HEK293 (cell line): Measurements from ENCODE around the gene PCSK2.

Source experiments
- CTCF ChIA-PET: fragments of 350-600 bp; formaldehyde crosslinking; extraction: SDS; loops from one replicate; lab custom pipeline; 2021; ENCODE audit warnings: antibody characterized with exemption; lab: Yijun Ruan, JAX
- POLR2A ChIA-PET: fragments of 300-600 bp; formaldehyde crosslinking; extraction: SDS; loops from one replicate; lab custom pipeline; 2020; ENCODE audit warnings: antibody characterized with exemption, inconsistent platforms; lab: Yijun Ruan, JAX
- H3K27ac ChIP-seq: fragments of 200-500 bp; sonication (Bioruptor generic); 2 replicates; pipeline ENCODE4 v1.5.1; 2014; ENCODE audit warnings: low read depth, low read length, control low read depth, inconsistent platforms; ENCODE audit errors: extremely low read depth
- H3K36me3 ChIP-seq, 2 experiments: fragments of 200-500 bp in 1 of 2; sonication (Bioruptor generic) in 1 of 2; 1 replicate in 1 of 2; 2 replicates in 1 of 2; pipeline ENCODE4 v1.5.1; 2014 to 2017; ENCODE audit warnings: inconsistent platforms in 2 of 2, low read length in 2 of 2; ENCODE audit not compliant: control insufficient read depth in 2 of 2, insufficient read depth in 1 of 2
- H3K4me1 ChIP-seq: fragments of 200-500 bp; sonication (Bioruptor generic); 2 replicates; pipeline ENCODE4 v1.5.1; 2014; ENCODE audit warnings: mild to moderate bottlenecking, low read length, inconsistent platforms; ENCODE audit not compliant: control insufficient read depth, insufficient read depth
- H3K4me3 ChIP-seq: 2 replicates; pipeline ENCODE4 v1.5.1; 2011; ENCODE audit warnings: low read depth, mild to moderate bottlenecking, control low read depth, low read length, moderate library complexity
- H3K9me3 ChIP-seq: fragments of 200-500 bp; sonication (Bioruptor generic); 2 replicates; pipeline ENCODE4 v1.5.1; 2014; ENCODE audit warnings: low read depth, low read length, inconsistent platforms; ENCODE audit not compliant: control insufficient read depth, insufficient read depth
- ATF2 ChIP-seq: fragments of 450-650 bp; formaldehyde crosslinking; IDR thresholded peaks from 2 replicates; pipeline ENCODE4 v1.5.1; 2016; ENCODE audit warnings: missing biosample characterization, missing genetic modification characterization, low read depth
- HOXC10 ChIP-seq: sonication (generic); formaldehyde crosslinking; IDR thresholded peaks from 2 replicates; pipeline ENCODE4 v1.8.1; 2023; ENCODE audit warnings: mild to moderate bottlenecking, missing genetic modification reagents
- HOXD13 ChIP-seq: sonication (generic); formaldehyde crosslinking; IDR thresholded peaks from 2 replicates; pipeline ENCODE4 v1.8.0; 2022; ENCODE audit warnings: missing genetic modification reagents, borderline replicate concordance
- KLF16 ChIP-seq: fragments of 450-650 bp; formaldehyde crosslinking; IDR thresholded peaks from 2 replicates; pipeline ENCODE4 v1.5.1; 2017; ENCODE audit warnings: missing biosample characterization, missing genetic modification characterization
- OSR2 ChIP-seq: fragments of 450-650 bp; formaldehyde crosslinking; IDR thresholded peaks from 2 replicates; pipeline ENCODE4 v1.5.1; 2016; ENCODE audit warnings: missing biosample characterization, missing genetic modification characterization
- OVOL3 ChIP-seq: fragments of 450-650 bp; formaldehyde crosslinking; IDR thresholded peaks from 2 replicates; pipeline ENCODE4 v1.5.1; 2016; ENCODE audit warnings: missing biosample characterization, missing genetic modification characterization
- ZBTB20 ChIP-seq: fragments of 450-650 bp; formaldehyde crosslinking; IDR thresholded peaks from 2 replicates; pipeline ENCODE4 v1.5.1; 2016; ENCODE audit warnings: missing biosample characterization, missing genetic modification characterization
- ZBTB7A ChIP-seq: fragments of 450-650 bp; formaldehyde crosslinking; IDR thresholded peaks from 2 replicates; pipeline ENCODE4 v1.5.1; 2016; ENCODE audit warnings: low read depth, missing biosample characterization, missing genetic modification characterization
- ZEB2 ChIP-seq: fragments of 450-650 bp; formaldehyde crosslinking; IDR thresholded peaks from 2 replicates; pipeline ENCODE4 v1.5.1; 2016; ENCODE audit warnings: missing biosample characterization, missing genetic modification characterization
- ZNF121 ChIP-seq: fragments of 450-650 bp; formaldehyde crosslinking; IDR thresholded peaks from 2 replicates; pipeline ENCODE4 v1.5.1; 2016; ENCODE audit warnings: missing biosample characterization, missing genetic modification characterization
- ZNF133 ChIP-seq: fragments of 450-650 bp; formaldehyde crosslinking; IDR thresholded peaks from 2 replicates; pipeline ENCODE4 v1.5.1; 2016; ENCODE audit warnings: missing biosample characterization, missing genetic modification characterization
- ZNF174 ChIP-seq: fragments of 450-650 bp; formaldehyde crosslinking; IDR thresholded peaks from 2 replicates; pipeline ENCODE4 v1.5.0; 2017; ENCODE audit warnings: missing biosample characterization, mild to moderate bottlenecking, missing genetic modification characterization
- ZNF175 ChIP-seq: fragments of 450-650 bp; formaldehyde crosslinking; IDR thresholded peaks from 2 replicates; pipeline ENCODE4 v1.5.1; 2016; ENCODE audit warnings: missing biosample characterization, missing genetic modification characterization
- ZNF292 ChIP-seq: fragments of 450-650 bp; formaldehyde crosslinking; IDR thresholded peaks from 2 replicates; pipeline ENCODE4 v1.5.1; 2016; ENCODE audit warnings: low read depth, missing biosample characterization, missing genetic modification characterization, borderline replicate concordance
- ZNF335 ChIP-seq: fragments of 450-650 bp; formaldehyde crosslinking; conservative IDR thresholded peaks from 2 replicates; pipeline ENCODE4 v1.5.1; 2016; ENCODE audit warnings: missing biosample characterization, missing genetic modification characterization
- ZNF391 ChIP-seq: fragments of 450-650 bp; formaldehyde crosslinking; IDR thresholded peaks from 2 replicates; pipeline ENCODE4 v1.5.1; 2016; ENCODE audit warnings: low read depth, missing biosample characterization, missing genetic modification characterization, borderline replicate concordance
- ZNF394 ChIP-seq: fragments of 450-650 bp; formaldehyde crosslinking; IDR thresholded peaks from 2 replicates; pipeline ENCODE4 v1.5.1; 2016; ENCODE audit warnings: missing biosample characterization, missing genetic modification characterization, mild to moderate bottlenecking, moderate library complexity, borderline replicate concordance
- ZNF473 ChIP-seq: fragments of 450-650 bp; formaldehyde crosslinking; IDR thresholded peaks from 2 replicates; pipeline ENCODE4 v1.5.1; 2017; ENCODE audit warnings: missing biosample characterization, missing genetic modification characterization
- ZNF510 ChIP-seq: fragments of 450-650 bp; formaldehyde crosslinking; IDR thresholded peaks from 2 replicates; pipeline ENCODE4 v1.5.1; 2018; ENCODE audit warnings: mild to moderate bottlenecking, missing genetic modification characterization, missing biosample characterization; ENCODE audit not compliant: insufficient replicate concordance
- ZNF514 ChIP-seq: fragments of 450-650 bp; formaldehyde crosslinking; IDR thresholded peaks from 2 replicates; pipeline ENCODE4 v1.5.1; 2016; ENCODE audit warnings: missing biosample characterization, missing genetic modification characterization
- ZNF624 ChIP-seq: fragments of 450-650 bp; formaldehyde crosslinking; IDR thresholded peaks from 2 replicates; pipeline ENCODE4 v1.5.1; 2017; ENCODE audit warnings: missing biosample characterization, missing genetic modification characterization
- ZNF626 ChIP-seq: fragments of 450-650 bp; sonication (Bioruptor Pico); formaldehyde crosslinking; IDR thresholded peaks from 2 replicates; pipeline ENCODE4 v1.5.1; 2018; ENCODE audit warnings: missing biosample characterization, missing genetic modification characterization, inconsistent platforms
- ZNF645 ChIP-seq: fragments of 450-650 bp; formaldehyde crosslinking; IDR thresholded peaks from 2 replicates; pipeline ENCODE4; 2016; ENCODE audit warnings: missing biosample characterization, missing genetic modification characterization
- ZNF658 ChIP-seq: fragments of 450-650 bp; formaldehyde crosslinking; IDR thresholded peaks from 2 replicates; pipeline ENCODE4; 2016; ENCODE audit warnings: missing biosample characterization, missing genetic modification characterization
- ZNF777 ChIP-seq: fragments of 450-650 bp; formaldehyde crosslinking; IDR thresholded peaks from 2 replicates; pipeline ENCODE4 v1.5.1; 2017; ENCODE audit warnings: missing biosample characterization, missing genetic modification characterization, borderline replicate concordance
- TF ChIP-seq, protein P1 (sequence below): fragments of 450-650 bp; formaldehyde crosslinking; IDR thresholded peaks from 2 replicates; pipeline ENCODE4 v1.5.1; 2016; ENCODE audit warnings: missing biosample characterization, missing genetic modification characterization
- TF ChIP-seq, protein P2 (sequence below): fragments of 450-650 bp; formaldehyde crosslinking; IDR thresholded peaks from 2 replicates; pipeline ENCODE4 v1.5.1; 2016; ENCODE audit warnings: missing biosample characterization, missing genetic modification characterization

The PCSK2 gene

GRCh38 chr20:17530716-17531664 lies 304.1 kb downstream of the PCSK2 start, which contains the start of gene BFSP1 (continued):
- TF ChIP-seq ZNF626 (tag by site-specific recombination) = no peak
- TF ChIP-seq ATF2 (tag by site-specific recombination) = peak; percentile 95
- TF ChIP-seq ZNF394 (tag by site-specific recombination) = peak; percentile 26; the same call in 1 of the 2 replicates
- TF ChIP-seq KLF16 (tag by site-specific recombination) = no peak
- TF ChIP-seq, protein P1, sequence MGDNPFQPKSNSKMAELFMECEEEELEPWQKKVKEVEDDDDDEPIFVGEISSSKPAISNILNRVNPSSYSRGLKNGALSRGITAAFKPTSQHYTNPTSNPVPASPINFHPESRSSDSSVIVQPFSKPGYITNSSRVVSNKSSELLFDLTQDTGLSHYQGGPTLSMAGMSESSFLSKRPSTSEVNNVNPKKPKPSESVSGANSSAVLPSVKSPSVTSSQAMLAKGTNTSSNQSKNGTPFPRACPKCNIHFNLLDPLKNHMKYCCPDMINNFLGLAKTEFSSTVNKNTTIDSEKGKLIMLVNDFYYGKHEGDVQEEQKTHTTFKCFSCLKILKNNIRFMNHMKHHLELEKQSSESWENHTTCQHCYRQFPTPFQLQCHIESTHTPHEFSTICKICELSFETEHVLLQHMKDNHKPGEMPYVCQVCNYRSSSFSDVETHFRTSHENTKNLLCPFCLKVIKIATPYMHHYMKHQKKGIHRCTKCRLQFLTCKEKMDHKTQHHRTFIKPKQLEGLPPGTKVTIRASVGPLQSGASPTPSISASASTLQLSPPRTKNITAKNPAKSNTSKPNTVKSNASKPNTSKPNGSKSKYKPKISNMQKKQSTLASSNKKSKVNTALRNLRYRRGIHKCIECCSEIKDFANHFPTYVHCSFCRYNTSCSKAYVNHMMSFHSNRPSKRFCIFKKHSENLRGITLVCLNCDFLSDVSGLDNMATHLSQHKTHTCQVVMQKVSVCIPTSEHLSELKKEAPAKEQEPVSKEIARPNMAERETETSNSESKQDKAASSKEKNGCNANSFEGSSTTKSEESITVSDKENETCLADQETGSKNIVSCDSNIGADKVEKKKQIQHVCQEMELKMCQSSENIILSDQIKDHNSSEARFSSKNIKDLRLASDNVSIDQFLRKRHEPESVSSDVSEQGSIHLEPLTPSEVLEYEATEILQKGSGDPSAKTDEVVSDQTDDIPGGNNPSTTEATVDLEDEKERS = no peak
- TF ChIP-seq ZNF658 = no peak
- no peak for TF ChIP-seq OVOL3 (tag by site-specific recombination)
- TF ChIP-seq ZNF510 = no peak
- no peak for TF ChIP-seq ZNF121 (tag by site-specific recombination)
- TF ChIP-seq HOXD13 = peak; percentile 45; the same call in 1 of the 2 replicates
- TF ChIP-seq ZEB2 = peak; percentile 60
- no peak for TF ChIP-seq ZBTB7A
- TF ChIP-seq ZNF391 (tag by site-specific recombination) = peak; percentile 54; the same call in 1 of the 2 replicates
- TF ChIP-seq ZNF473 (tag by site-specific recombination) = no peak
- no peak for TF ChIP-seq HOXC10 (CRISPR knock-in tag)
- TF ChIP-seq ZNF292 = no peak
- TF ChIP-seq ZNF133 (tag by site-specific recombination) = no peak
- TF ChIP-seq ZNF514 (tag by site-specific recombination) = no peak
- no peak for TF ChIP-seq ZNF777 (tag by site-specific recombination)
- TF ChIP-seq ZNF645 (tag by site-specific recombination) = no peak

DNA sequence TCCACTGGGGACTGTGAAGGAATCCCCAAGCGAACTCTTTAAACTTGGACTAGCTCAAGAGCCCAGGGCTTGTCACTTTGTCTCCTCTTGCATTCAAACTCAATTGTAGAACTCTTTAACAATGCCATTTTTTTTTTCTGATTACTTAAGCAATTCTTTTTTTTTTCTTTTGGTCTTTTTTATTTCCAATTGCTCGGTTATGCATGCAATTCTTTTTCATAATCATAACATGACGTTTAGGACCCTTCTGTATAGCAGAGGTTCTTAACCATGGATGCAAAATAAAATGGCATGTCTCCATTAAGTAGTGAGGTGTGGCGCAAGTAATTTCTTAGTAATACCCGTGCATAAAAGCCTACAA lies 304.8 kb downstream of the PCSK2 start:
- H3K4me3 ChIP-seq = peak overlapping the region; percentile 51
- peak overlapping the region; percentile 90 for H3K27ac ChIP-seq
- ChIA-PET POLR2A (interaction anchor here (1.0 to 2.2 kb wide), 5 partner anchors 26 to 150 kb away, joined by 3 to 12 read pairs (median 5); partner anchors contain the start of genes DSTN and RRBP1), CTCF (interaction anchor here (0.8 to 1.5 kb wide), 3 partner anchors 86 to 464 kb away, joined by 4 to 6 read pairs (median 4); no protein-coding TSS in a partner anchor)
- no peaks in the 10 kb centered on the region for H3K36me3 ChIP-seq
- TF ChIP-seq ZNF624 (tag by site-specific recombination) = no peak
- peak; percentile 13; the same call in 1 of the 2 replicates for TF ChIP-seq ZBTB20 (tag by site-specific recombination)
- no peak for TF ChIP-seq OSR2 (tag by site-specific recombination)
- TF ChIP-seq, protein P2, sequence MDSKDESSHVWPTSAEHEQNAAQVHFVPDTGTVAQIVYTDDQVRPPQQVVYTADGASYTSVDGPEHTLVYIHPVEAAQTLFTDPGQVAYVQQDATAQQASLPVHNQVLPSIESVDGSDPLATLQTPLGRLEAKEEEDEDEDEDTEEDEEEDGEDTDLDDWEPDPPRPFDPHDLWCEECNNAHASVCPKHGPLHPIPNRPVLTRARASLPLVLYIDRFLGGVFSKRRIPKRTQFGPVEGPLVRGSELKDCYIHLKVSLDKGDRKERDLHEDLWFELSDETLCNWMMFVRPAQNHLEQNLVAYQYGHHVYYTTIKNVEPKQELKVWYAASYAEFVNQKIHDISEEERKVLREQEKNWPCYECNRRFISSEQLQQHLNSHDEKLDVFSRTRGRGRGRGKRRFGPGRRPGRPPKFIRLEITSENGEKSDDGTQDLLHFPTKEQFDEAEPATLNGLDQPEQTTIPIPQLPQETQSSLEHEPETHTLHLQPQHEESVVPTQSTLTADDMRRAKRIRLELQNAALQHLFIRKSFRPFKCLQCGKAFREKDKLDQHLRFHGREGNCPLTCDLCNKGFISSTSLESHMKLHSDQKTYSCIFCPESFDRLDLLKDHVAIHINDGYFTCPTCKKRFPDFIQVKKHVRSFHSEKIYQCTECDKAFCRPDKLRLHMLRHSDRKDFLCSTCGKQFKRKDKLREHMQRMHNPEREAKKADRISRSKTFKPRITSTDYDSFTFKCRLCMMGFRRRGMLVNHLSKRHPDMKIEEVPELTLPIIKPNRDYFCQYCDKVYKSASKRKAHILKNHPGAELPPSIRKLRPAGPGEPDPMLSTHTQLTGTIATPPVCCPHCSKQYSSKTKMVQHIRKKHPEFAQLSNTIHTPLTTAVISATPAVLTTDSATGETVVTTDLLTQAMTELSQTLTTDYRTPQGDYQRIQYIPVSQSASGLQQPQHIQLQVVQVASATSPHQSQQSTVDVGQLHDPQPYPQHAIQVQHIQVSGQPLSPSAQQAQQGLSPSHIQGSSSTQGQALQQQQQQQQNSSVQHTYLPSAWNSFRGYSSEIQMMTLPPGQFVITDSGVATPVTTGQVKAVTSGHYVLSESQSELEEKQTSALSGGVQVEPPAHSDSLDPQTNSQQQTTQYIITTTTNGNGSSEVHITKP (tag by site-specific recombination) = peak; percentile 88
- no peak for TF ChIP-seq ZNF175 (tag by site-specific recombination)
- TF ChIP-seq ZNF335 = peak; percentile 71
- no peak for TF ChIP-seq ZNF174
- no peaks in the 10 kb centered on the region for H3K9me3 ChIP-seq
- H3K4me1 ChIP-seq = peaks cover 6% of the 10 kb centered on the region
